ENCODE results near the gene NTN3.
"Not testable (repeated sequence)": the region's sequence is repeated elsewhere in the genome, so short reads cannot be mapped to it uniquely, and the experiment has no call there.

DNA sequence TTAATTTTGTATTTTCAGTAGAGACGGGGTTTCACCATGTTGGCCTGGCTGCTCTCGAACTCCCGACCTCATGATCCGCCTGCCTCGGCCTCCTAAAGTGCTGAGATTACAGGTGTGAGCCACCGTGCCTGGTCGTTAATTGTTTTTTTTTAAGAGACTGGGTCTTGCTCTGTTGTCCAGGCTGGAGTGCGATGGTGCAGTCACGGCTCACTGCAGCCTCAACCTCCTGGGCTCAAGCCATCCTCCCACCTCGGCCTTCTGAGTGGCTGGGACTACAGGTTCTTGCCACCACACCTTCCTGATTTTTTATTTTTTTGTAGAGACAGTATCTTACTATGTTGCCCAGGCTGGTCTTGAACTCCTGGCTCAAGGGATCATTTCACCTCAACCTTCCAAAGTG lies 8.9 kb downstream of the NTN3 start:
- TF ChIP-seq, protein P1, sequence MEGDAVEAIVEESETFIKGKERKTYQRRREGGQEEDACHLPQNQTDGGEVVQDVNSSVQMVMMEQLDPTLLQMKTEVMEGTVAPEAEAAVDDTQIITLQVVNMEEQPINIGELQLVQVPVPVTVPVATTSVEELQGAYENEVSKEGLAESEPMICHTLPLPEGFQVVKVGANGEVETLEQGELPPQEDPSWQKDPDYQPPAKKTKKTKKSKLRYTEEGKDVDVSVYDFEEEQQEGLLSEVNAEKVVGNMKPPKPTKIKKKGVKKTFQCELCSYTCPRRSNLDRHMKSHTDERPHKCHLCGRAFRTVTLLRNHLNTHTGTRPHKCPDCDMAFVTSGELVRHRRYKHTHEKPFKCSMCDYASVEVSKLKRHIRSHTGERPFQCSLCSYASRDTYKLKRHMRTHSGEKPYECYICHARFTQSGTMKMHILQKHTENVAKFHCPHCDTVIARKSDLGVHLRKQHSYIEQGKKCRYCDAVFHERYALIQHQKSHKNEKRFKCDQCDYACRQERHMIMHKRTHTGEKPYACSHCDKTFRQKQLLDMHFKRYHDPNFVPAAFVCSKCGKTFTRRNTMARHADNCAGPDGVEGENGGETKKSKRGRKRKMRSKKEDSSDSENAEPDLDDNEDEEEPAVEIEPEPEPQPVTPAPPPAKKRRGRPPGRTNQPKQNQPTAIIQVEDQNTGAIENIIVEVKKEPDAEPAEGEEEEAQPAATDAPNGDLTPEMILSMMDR (IDR thresholded peaks at IDR 0.05; ENCODE audit: poor library complexity) = not testable (repeated sequence)
- TF ChIP-seq EZH2 (IDR thresholded peaks at IDR 0.05; ENCODE audit: borderline replicate concordance) = not testable (repeated sequence)

All from hepatocyte (in vitro differentiated cells).